GM19099 (cell line): Measurements from ENCODE around the gene HHEX.

Experiments
- POLR2A ChIP-seq: IDR thresholded peaks from 3 replicates; pipeline ENCODE4 v1.6.1; 2011; ENCODE audit warnings: low read depth; ENCODE audit not compliant: insufficient read length; ENCODE audit errors: extremely low read depth

The HHEX gene

DNA sequence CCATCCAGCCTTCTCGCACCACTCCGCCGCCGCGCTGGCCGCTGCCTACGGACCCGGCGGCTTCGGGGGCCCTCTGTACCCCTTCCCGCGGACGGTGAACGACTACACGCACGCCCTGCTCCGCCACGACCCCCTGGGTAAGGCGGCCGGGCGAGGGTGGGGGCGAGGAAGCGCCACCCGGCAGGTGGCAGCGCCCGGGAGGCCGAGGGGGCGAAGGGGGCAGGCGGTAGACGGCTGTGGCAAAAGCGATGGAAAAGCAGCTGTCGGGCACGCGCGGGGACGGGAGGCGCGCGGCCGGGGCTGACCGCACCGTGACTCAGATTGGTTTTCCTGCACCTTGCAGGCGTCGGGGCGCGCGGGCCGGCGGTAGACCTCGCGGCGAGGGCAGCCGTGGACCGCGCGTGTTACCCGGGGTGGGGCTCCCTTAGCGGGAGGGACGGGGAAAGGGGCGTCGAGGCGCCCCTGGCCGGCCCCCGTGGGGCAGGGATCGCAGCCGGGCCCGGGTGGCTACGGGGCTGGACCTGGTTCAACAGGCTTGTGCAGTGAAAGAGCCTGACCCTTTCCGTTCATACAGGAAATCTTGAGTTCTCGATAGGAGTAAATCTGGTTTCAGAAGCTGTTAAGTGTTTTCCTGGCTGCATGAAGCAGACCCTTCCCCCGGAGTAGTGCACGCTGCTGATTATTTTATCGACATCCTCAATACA lies 608 bp downstream of the HHEX start:
- no peak for TF ChIP-seq POLR2A

DNA sequence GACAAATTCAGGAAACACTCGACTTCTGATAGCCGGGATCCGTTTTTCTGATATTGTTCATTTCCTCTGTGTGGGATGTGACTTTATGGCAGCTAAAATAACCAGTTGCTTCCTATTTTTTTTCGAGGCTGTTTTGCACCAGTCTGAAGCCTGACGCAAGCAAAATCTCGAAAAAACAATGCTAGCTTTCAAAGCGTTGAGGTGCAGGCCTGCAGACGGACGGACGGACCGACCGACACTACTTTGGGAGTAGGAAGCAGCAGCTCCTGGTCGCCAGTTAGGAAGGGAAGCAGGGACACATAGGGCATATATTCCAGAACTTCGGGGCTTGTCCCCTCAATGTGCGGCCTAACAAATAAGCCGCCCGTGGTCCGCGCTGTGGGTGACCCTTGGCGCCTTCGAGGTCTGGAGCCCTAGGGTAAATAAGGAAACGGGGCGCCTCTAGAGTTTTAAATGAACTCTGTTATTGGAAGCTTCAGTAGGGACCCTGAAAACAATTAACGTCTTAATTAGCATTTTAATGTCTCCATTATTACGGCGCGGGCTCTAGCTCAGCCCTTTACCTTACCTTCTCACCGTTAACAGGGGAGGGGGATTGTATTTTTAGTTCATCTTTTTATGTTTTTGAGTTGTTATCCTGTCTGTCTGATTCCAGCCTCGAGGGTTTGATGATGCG lies 1.3 kb downstream of the HHEX start:
- no peak for TF ChIP-seq POLR2A

GRCh38 chr10:92691591-92692079 lies 1.9 kb downstream of the HHEX start:
- no peak for TF ChIP-seq POLR2A

- TF ChIP-seq POLR2A: no peak
These were observed 2.4 kb downstream of the HHEX start for GRCh38 chr10:92692080-92692671.

GRCh38 chr10:92692697-92693533 lies 3.2 kb downstream of the HHEX start:
- no peak for TF ChIP-seq POLR2A

DNA sequence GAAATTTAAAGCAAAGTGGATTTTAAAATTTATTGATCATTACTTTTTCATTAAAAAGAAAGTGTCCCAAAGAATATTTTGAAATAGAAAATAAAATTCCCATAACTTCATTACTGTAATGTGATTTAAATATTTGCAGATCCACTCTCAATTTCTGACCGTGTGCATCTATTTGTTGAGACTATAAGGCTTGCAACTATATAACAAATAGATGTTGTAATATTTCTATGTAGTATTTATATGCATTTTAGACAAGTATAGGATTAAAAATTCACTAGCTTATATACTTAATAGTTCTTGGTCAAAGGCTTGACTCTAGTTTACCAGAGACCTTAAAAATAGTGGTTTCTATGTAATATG lies 3.8 kb downstream of the HHEX start:
- TF ChIP-seq POLR2A: no peak

GRCh38 chr10:92695679-92696605 lies 6.2 kb downstream of the HHEX start:
- no peak for TF ChIP-seq POLR2A

DNA sequence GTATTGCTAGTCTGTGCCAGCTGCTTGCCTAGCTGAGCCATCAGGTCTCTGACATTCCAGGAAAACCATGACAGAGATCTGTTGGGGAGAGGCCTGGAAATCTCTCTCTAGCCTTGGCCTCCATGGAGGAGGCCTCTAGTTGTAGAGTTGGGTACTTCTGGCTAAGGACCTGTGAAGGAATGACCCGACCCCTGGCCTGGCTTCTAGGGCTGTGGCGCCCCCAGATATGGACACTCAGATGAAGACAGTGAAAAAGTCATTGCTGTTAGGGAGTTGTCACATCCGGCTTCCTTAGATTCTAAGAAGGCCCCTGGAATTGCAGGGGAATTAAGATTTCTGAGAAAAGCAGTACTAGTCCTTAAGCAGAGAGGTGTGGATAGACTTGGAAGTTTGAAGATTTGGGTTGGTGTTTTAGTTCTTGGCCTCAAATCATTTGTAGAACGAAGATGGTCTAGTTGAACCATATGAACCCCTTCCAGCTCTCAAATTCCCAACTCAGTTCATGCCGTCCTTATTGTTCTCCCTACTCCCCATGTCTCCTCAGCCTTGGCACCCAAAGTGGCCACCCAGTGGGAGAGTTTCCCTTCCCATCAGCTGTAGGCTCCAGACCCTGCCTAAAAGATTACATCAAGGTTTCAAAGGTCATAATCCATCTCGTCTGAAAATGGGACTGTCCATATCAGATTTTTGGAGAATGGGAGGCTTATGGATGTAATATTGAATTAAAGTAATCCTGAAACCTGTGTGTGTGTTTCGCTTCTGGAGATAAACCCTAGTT lies 7.0 kb downstream of the HHEX start:
- no peak for TF ChIP-seq POLR2A

GRCh38 chr10:92697663-92698511 lies 8.1 kb downstream of the HHEX start:
- no peak for TF ChIP-seq POLR2A

DNA sequence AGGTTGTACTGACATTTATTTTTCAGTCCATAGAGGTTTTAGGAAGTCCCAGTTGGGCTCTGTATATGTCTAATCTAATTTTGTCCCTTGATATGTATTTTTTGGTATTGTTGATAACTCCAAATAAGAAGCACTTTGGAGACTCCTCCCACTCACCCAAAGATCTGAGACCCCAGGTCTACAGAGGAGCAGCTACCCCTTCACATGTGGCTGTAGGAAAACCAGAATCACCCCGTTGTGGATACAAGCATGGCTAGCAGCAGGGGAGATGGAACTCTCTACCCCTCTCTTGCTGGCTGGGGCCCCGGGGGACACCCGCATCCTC lies 9.4 kb downstream of the HHEX start:
- TF ChIP-seq POLR2A: no peak

- TF ChIP-seq POLR2A: no peak
These were observed 10.0 kb downstream of the HHEX start for GRCh38 chr10:92699518-92700381.
